GM12878 (cell line): ENCODE measurements around the gene CAPZB. TPM values are rescaled to one million over a fixed set of nuclear protein-coding genes. Genes with fewer than 3 reads are reported as not detected.
A peak's percentile ranks its signal among the peaks of the same experiment; 100 is the strongest.

Experiments used
- ATAC-seq: fragments of 200-7000 bp; cut with Tn5 transposase; 3 replicates; pipeline ENCODE4 v1.9.1; 2020; ENCODE audit warnings: mild to moderate bottlenecking, moderate library complexity
- BruUV-seq: library from RNA; stranded (reverse); fragments of 400-500 nt; replicated peaks from 2 replicates; lab custom pipeline; 2021; lab: Mats Ljungman, UMichigan
- CTCF ChIA-PET: fragments of 300-600 bp; sonication (Branson Sonifier 250); formaldehyde crosslinking; extraction: SDS; loops from one replicate; lab custom pipeline; 2021; ENCODE audit warnings: inconsistent platforms; lab: Yijun Ruan, JAX
- POLR2A ChIA-PET: fragments of 350-600 bp; formaldehyde crosslinking; extraction: SDS; loops from one replicate; lab custom pipeline; 2021; ENCODE audit warnings: inconsistent platforms; lab: Charles Lee
- RAD21 ChIA-PET: fragments of 300-600 bp; sonication (Branson Sonifier 250); formaldehyde crosslinking; loops from one replicate; lab custom pipeline; 2023; ENCODE audit warnings: antibody characterized with exemption; ENCODE audit not compliant: unreplicated experiment; lab: Charles Lee
- SMC1A ChIA-PET: fragments of 300-600 bp; sonication (Branson Sonifier 250); formaldehyde crosslinking; loops from one replicate; lab custom pipeline; 2023; ENCODE audit not compliant: unreplicated experiment, uncharacterized antibody; lab: Charles Lee
- DNase-seq: peaks from one replicate; pipeline ENCODE4 v3.0.0-alpha.2; 2011; ENCODE audit warnings: low read depth, low spot score
- FAIRE-seq: peaks from 3 replicates; lab custom pipeline; 2011; peaks lifted over from hg19 to GRCh38; lab: Jason Lieb, UNC
- H2AFZ ChIP-seq: 2 replicates; pipeline ENCODE4 v1.6.0; 2011; ENCODE audit warnings: low read depth, low read length, control low read depth; ENCODE audit not compliant: control insufficient read depth
- H3K27ac ChIP-seq: 2 replicates; pipeline ENCODE4 v1.5.1; 2011; ENCODE audit warnings: control low read depth; ENCODE audit not compliant: control insufficient read depth, insufficient read depth
- H3K27me3 ChIP-seq, 2 experiments: replicated peaks in 1 of 2; 2 replicates each; pipeline versions ENCODE4 v1.6.0 to v1.6.1; 2011; ENCODE audit warnings: low read length in 1 of 2; ENCODE audit not compliant: control insufficient read depth in 2 of 2, insufficient read depth in 2 of 2
- H3K36me3 ChIP-seq, 2 experiments: 2 replicates each; pipeline ENCODE4 v1.5.1; 2011; ENCODE audit warnings: low read length in 1 of 2; ENCODE audit not compliant: control insufficient read depth in 2 of 2, insufficient read depth in 2 of 2
- H3K4me1 ChIP-seq: 2 replicates; pipeline ENCODE4 v1.6.1; 2011; ENCODE audit warnings: mild to moderate bottlenecking, low read length, moderate library complexity, mixed read lengths; ENCODE audit not compliant: control insufficient read depth, insufficient read depth
- H3K4me2 ChIP-seq: 2 replicates; pipeline ENCODE4 v1.6.0; 2011; ENCODE audit warnings: control low read depth; ENCODE audit not compliant: control insufficient read depth, insufficient read depth
- H3K4me3 ChIP-seq: fragments of 200-600 bp; sonication (generic); 2 replicates; pipeline ENCODE4 v1.5.1; 2016
- H3K79me2 ChIP-seq: 2 replicates; pipeline ENCODE4 v1.6.0; 2011; ENCODE audit warnings: low read length; ENCODE audit not compliant: control insufficient read depth, insufficient read depth
- H3K9ac ChIP-seq: 2 replicates; pipeline ENCODE4 v1.8.0; 2011; ENCODE audit warnings: low read length, control low read depth, mixed read lengths; ENCODE audit not compliant: control insufficient read depth, insufficient read depth
- H3K9me3 ChIP-seq: replicated peaks from 3 replicates; pipeline ENCODE4 v1.5.1; 2011; ENCODE audit warnings: mild to moderate bottlenecking, low read length; ENCODE audit not compliant: control insufficient read depth, insufficient read depth
- H4K20me1 ChIP-seq: 2 replicates; pipeline ENCODE4 v1.6.0; 2011; ENCODE audit not compliant: control insufficient read depth, insufficient read depth
- HDAC2 ChIP-seq: fragments of 200-600 bp; sonication (generic); IDR thresholded peaks from 2 replicates; pipeline ENCODE4 v1.6.1; 2017
- JUND ChIP-seq: IDR thresholded peaks from 2 replicates; pipeline ENCODE4 v1.6.1; 2012; ENCODE audit warnings: low read depth, mild to moderate bottlenecking, low read length, improper control_type of control experiment, moderate library complexity
- POU2F2 ChIP-seq: IDR thresholded peaks from 3 replicates; pipeline ENCODE4 v1.6.1; 2011; ENCODE audit warnings: low read depth, mild to moderate bottlenecking, low read length, borderline replicate concordance
- TAF1 ChIP-seq: IDR thresholded peaks from 2 replicates; pipeline ENCODE4 v1.6.1; 2011; ENCODE audit warnings: mild to moderate bottlenecking, low read depth, low read length, borderline replicate concordance
- ZBTB33 ChIP-seq: fragments of 450-650 bp; IDR thresholded peaks from 2 replicates; pipeline ENCODE4 v1.6.1; 2017; ENCODE audit warnings: mild to moderate bottlenecking
- WGBS: methylation state at CpG from one replicate; pipeline ENCODE4 v1.1.6; 2016; ENCODE audit warnings: low lambda C conversion rate; ENCODE audit not compliant: insufficient replicate concordance, insufficient coverage; ENCODE audit errors: missing lambda C conversion rate; 5-methylcytosine and 5-hydroxymethylcytosine counted together
- in situ Hi-C: fragments of 300-500 bp; cut with MboI; formaldehyde crosslinking; loops from 9 replicates; pipeline ENCODE4 v1.14.3; 2018; ENCODE audit warnings: mixed read lengths
- intact Hi-C: fragments of 100-400 bp; cut with micrococcal nuclease; formaldehyde crosslinking; loops from one replicate; pipeline ENCODE4 v1.14.2; 2022; ENCODE audit not compliant: unreplicated experiment
- polyA plus RNA-seq, 11 experiments: library from polyadenylated mRNA; depleted of rRNA in 4 of 11; unstranded in 6 of 11; stranded (reverse) in 5 of 11; fragments of >200 nt; fragmentation: Nextera tagmentation in 4 of 11; fragmentation: Illumina TruSeq in 1 of 11; extraction: Ambion mirVana in 4 of 11; extraction: Trizol in 1 of 11; gene quantifications; 1 replicate in 1 of 11; 2 replicates in 10 of 11; pipeline versions ENCODE4 v1.2.1 to v1.2.3, GENCODE V29; 2011 to 2016; ENCODE audit warnings: inconsistent platforms in 2 of 11, missing spikeins in 2 of 11, low read depth in 1 of 11
- total RNA-seq, 4 experiments: library from RNA; depleted of rRNA in 3 of 4; stranded (reverse); fragments of >200 nt in 3 of 4; fragmentation: Illumina TruSeq in 1 of 4; extraction: Trizol in 1 of 4; gene quantifications; 2 replicates each; pipeline versions ENCODE4 v1.2.1 to v1.2.3, GENCODE V29; 2013 to 2021
- TF ChIP-seq, protein P1 (sequence below): IDR thresholded peaks from 2 replicates; pipeline ENCODE4 v1.6.1; 2012; ENCODE audit warnings: mild to moderate bottlenecking, low read depth, low read length

Gene CAPZB
- total and polyA plus RNA-seq, 10 of the 15 experiments (the other 5 are each of a cell fraction or from before 2014, with no cell fraction given), result 104 to 454 (median 213) TPM

DNA sequence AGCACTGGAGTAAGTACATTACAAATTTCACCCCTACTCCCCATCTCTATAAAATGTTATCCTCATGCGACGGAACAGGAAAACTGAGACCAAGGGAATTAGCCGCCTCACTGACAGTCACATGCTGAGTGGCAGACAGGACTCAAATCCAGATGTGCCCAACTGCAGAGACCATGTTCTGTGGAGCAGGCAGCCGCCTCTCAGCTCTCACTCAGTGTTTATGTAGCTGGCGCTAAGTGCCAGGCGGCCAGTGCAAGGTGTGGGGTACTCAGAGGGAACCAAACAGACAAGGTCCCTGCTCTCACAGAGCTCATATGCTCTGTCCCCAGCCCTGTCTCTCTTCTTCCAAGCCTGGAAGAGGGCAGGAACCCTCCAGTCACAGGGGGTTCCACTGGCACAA, 5.1 kb downstream of the CAPZB start (continued):
- TF ChIP-seq, protein P1, sequence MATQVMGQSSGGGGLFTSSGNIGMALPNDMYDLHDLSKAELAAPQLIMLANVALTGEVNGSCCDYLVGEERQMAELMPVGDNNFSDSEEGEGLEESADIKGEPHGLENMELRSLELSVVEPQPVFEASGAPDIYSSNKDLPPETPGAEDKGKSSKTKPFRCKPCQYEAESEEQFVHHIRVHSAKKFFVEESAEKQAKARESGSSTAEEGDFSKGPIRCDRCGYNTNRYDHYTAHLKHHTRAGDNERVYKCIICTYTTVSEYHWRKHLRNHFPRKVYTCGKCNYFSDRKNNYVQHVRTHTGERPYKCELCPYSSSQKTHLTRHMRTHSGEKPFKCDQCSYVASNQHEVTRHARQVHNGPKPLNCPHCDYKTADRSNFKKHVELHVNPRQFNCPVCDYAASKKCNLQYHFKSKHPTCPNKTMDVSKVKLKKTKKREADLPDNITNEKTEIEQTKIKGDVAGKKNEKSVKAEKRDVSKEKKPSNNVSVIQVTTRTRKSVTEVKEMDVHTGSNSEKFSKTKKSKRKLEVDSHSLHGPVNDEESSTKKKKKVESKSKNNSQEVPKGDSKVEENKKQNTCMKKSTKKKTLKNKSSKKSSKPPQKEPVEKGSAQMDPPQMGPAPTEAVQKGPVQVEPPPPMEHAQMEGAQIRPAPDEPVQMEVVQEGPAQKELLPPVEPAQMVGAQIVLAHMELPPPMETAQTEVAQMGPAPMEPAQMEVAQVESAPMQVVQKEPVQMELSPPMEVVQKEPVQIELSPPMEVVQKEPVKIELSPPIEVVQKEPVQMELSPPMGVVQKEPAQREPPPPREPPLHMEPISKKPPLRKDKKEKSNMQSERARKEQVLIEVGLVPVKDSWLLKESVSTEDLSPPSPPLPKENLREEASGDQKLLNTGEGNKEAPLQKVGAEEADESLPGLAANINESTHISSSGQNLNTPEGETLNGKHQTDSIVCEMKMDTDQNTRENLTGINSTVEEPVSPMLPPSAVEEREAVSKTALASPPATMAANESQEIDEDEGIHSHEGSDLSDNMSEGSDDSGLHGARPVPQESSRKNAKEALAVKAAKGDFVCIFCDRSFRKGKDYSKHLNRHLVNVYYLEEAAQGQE, result no peak
- no peak for TF ChIP-seq JUND

DNA sequence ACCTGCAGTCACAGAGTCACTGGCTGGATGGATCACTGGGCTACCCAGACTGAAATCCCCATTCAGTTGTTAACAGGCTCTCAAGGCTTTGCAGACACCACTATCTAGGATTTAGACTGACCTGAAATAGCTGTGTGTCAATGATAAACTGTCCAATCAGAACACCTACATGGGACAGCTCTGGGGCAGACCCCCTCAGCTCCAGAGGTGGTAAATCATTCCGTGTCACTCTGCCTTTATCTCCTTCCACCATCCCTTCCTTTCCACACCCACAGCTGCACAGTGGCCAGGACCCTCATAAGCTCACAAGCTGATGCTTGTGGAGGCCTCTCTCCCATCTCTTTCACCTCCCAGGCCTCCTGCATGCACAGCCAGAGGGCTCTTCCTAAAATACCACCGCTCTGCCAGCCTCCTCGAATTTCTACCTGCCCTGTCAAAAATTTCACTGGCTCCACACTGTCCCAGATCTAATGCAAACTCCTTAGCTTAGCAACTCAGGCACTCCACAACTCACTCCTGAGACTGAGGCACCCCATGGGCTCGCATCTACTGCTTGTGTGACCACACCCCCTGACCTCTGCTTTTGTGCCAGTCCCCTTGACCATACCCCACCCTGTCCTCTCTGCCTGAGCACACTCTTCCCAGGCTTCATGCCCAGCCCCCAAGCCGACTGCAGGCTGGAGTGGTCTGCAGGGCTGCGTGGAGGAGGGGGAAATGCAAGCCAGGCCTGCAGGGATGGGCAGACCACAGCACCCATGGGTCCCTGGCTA, 5.8 kb downstream of the CAPZB start:
- no peak overlapping the region for H2AFZ ChIP-seq
- no peak for TF ChIP-seq POU2F2
- no peak for TF ChIP-seq HDAC2
- no peak for TF ChIP-seq ZBTB33
- TF ChIP-seq TAF1, result no peak
- 70% methylated on average over 6 of the region's 6 CpGs for WGBS
- H4K20me1 ChIP-seq, result peaks cover 20% of the 10 kb centered on the region
- peaks cover 99% of the 10 kb centered on the region for H3K79me2 ChIP-seq
- DNase-seq (no peak), FAIRE-seq (no peak), ATAC-seq (no peak)
- ChIA-PET CTCF (interaction anchor here (0.7 to 2.3 kb wide), 7 partner anchors 8 to 174 kb away, joined by 3 to 7 read pairs (median 4); no protein-coding TSS in a partner anchor), POLR2A (no interaction called here), SMC1A (interaction anchor here (1.9 to 5.8 kb wide), 3 partner anchors 9 to 103 kb away, joined by 5 to 61 read pairs (median 22); no protein-coding TSS in a partner anchor), RAD21 (interaction anchor here (0.9 to 1.0 kb wide), 2 partner anchors 8 to 11 kb away, joined by 4 read pairs; no protein-coding TSS in a partner anchor)
- no peaks in the 10 kb centered on the region for H3K9me3 ChIP-seq
- in situ Hi-C loops (no loop called here), intact Hi-C loops (loop anchor here (10.0 kb wide), 1 partner anchor 165 kb away; the partner anchor contains the start of genes AKR7A2 and SLC66A1)
- no peak overlapping the region for H3K4me3 ChIP-seq
- H3K4me1 ChIP-seq, result peaks cover 58% of the 10 kb centered on the region
- no peak overlapping the region for H3K27ac ChIP-seq
- no peaks in the 10 kb centered on the region for H3K27me3 ChIP-seq
- BruUV-seq, result no TSS peak
- H3K36me3 ChIP-seq, result peaks cover 5 to 9% of the 10 kb centered on the region in 2 experiments; a peak in 3 of 4 replicates
- no peak overlapping the region for H3K9ac ChIP-seq
- H3K4me2 ChIP-seq, result peak overlapping the region; percentile 23
